GM18517 (cell line): ENCODE results near the gene FADS2.

ENCODE experiments used
- ATAC-seq: cut with Tn5 transposase; IDR thresholded peaks from one replicate; pipeline ENCODE4 v1.9.1; 2021; ENCODE audit warnings: mild to moderate bottlenecking, moderate library complexity; ENCODE audit not compliant: unreplicated experiment

The FADS2 gene

DNA sequence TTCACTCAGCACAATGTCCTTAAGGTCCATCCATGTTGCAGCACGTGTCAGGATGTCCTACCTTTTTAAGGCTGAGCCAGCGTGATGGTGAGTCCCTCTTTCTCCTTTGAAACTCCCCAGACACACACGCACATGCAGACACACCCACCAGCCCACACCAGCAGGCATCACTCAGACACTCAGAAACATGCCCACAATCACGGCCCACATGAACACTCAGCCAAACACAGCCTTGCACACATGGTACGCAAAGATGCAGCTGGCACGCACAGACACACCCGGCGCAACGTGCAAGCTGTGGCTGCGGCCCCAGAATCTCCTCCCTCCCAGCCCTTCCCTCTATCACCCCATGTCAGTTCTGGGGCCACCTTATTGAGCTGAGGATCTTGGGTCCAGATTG is 55.2 kb downstream of the FADS2 start:
- ATAC-seq: no peak

DNA sequence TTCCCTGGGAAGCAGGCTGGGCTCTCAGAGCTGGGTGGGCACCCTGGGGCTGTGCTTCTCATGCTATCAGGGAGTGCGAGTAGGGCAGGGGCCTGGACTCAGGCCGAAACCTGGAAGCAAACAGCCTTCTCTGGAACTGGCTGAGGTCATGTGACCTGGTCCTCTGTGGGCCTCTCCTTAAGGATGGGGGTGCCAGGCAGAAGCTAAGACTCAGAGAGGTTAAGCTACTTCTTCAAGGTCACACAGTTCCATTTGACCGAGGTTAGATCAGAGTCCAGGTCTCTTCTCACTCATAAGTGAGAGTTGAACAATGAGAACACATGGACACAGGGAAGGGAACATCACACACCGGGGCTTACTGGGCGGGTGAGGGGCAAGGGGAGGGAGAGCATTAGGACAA is 55.8 kb downstream of the FADS2 start:
- no peak for ATAC-seq

DNA sequence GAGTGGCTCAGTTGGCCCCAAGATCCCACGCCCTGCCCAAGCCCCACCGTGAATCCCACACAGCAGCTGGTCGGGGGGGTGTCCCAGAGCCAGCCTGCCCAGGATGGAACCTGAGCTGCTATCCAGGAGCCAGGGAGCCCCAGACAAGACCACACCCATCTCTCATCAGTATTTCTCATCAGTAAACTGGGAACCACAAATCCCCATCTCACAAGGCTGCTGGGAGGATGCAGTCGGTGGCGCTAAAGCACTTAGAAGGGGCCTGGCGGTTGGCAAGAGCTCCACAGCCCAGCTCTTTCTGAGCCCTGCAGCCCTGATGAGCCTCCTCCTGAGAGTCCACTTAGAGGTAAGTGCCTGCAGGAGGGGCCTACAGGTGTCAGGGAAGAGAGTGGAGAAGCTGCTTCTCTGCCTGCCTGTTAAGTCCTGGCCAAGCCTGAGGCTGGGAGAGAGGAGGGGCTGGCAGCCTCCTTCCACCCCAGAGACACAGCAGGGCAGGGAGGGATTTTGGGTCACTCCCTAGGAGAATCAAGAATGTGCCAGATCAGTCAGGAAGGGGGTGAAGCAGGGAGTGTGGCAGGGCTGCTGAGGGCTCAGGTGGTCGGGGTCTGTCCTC is 57.2 kb downstream of the FADS2 start:
- ATAC-seq: no peak

DNA sequence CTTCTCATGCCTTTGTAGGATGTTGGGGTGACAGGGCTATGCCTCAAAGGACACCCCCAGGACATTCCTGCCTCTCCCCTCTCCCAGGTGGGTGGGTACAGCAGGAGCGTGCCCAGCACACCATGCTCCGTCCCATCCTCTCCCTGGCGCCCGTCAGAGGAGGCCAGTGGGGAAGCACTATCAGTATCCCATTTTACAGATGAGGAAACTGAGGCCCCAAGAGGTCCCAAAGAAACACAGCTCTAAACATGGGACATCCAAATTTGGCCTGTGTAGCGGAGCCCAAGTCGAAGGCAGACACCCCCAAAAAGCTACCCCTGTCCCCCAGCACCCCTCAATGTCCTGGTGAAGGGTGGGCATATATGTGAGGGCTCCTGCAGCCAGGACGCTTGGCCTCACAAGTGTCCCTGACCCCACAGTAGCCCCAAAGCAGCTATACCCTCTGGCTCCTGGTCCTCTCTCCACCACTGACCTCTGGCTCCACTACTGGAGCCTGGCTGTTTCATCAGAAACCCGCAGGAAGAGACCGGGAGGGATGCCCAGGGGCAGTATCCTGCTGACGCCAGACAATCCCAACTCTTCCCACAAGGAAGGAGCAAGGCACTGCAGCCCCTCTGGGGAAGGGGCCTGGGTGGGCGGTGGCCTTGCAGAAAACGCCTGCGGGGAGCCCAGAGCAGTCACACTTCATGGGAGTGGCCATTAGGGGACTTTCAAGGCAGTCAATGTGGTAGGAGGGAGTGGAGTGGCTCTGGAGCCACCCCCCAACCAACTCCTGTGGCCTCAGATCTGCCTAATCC is 57.9 kb downstream of the FADS2 start:
- ATAC-seq: no peak

DNA sequence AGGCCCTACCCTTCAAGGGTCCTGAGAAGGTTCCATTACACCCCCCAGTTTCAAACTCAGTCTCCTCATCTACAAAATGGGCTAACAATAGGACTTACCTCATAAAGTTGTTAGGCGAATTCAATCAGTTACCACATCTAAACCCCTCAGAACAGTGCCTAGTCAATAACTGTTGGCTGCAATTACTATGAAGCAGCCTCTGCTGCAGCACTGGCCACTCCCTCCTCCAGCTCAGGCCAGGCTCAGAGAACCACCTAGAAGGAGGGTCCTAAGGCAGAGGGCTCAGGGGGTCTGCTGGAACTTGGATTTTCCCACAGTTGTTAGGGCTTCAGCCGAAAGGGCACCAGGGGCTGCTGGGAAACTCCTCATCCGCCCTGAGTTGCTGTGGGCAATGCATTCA is 58.5 kb downstream of the FADS2 start:
- ATAC-seq: no peak

DNA sequence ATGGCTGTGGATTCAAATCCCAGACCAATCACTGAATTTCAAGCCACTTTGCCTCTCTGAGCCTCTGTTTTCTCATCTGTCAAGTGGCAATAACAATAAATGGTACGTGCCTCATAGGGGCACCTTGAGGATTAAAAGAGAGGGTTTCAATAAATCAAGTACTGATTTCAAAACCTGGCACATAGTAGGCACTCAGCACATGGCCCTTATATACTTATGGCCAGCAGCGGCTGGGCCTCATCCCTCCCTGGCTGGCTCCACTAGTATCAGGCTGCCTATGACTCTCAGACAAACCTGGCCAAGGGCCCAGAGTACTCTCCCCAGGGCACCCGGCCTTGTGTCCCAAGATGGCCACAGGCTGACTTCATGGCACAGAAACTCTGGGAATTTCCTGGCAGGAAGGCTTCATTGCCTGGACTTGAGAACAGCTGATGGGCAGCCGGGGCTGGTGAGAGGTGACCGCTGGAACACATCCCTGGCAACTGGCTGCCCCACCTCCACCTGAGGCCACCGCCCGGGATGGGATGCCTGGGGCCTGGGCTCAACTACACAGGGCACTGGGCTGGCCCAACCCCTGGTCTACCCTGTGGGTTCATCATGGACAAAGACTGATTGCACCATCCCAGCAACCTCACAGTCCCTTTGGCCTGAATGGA is 59.9 kb downstream of the FADS2 start:
- no peak for ATAC-seq

DNA sequence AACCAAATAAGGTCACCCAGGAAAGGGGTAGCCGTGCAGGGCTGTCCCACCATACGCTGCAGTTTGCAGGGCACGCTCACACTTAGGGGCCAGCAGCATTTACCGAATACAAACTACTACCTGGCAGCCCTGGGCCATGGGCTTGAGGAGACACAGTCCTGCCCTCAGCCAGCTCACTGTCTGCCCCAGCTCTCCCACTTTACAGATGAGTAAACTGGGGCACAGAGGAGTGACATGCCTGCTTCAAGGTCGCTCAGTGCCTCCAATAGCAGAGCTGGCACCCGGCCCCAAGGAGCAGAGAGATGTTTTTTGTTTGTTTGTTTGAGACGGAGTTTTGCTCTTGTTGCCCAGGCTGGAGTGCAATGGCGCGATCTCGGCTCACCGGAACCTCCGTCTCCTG is 60.5 kb downstream of the FADS2 start:
- no peak for ATAC-seq

DNA sequence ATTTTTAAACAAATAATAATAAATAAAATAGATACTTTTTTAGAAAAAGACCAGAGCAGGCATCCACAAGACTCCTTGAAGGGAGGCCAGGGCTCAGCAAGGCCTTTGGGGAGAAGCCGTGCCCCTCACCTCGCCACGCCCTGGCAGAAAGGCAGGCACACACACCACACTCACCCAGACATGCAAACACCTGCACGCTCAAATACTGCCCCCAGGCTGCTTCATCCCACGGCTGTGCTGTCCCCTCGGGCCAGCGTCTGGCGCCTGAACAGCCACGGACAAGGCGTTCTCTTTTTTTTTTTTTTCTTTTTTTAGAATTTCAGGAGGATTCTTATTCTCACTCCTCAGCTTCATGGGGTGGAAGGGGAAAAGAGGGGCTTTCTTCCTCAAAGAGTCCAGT is 61.7 kb downstream of the FADS2 start:
- no peak for ATAC-seq

DNA sequence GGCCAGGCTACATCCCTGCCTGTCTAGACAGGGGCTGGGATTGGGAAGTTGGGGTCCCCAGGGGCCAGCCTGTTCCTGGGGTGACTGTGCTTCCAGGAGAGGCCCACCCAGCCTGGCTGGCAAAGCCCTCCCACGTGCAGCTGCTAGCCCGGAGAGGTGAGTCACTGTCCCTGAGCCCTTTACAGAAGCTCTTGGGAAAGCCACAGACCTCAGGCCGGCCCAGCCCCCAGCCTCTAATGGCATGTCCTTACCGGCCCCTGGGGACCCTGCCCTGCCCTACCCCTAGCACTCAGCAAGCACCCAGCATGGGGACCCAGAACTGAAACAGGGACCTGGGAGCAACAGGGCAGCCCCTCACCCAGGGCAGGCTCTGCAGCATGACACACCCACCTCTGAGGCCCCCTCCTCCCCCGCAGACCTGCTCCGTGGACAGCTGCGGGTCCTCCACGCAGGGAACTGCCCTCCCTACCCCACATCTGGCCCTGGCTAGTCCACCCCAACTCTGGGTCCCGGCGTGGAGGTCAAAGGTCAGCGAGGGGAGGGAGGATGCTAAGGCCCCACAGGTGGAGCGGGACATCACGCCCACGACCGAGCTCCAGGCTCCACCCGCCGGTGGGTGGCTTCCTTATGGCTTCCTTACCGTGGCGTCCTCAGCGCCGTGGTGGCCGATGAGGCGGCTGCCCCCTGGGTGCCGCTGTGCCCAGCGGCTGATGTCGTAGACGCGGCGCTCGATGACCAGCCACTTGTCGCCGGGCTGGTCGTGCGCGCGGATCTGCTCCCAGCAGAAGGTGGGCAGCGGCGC is 62.6 kb downstream of the FADS2 start:
- ATAC-seq: no peak

DNA sequence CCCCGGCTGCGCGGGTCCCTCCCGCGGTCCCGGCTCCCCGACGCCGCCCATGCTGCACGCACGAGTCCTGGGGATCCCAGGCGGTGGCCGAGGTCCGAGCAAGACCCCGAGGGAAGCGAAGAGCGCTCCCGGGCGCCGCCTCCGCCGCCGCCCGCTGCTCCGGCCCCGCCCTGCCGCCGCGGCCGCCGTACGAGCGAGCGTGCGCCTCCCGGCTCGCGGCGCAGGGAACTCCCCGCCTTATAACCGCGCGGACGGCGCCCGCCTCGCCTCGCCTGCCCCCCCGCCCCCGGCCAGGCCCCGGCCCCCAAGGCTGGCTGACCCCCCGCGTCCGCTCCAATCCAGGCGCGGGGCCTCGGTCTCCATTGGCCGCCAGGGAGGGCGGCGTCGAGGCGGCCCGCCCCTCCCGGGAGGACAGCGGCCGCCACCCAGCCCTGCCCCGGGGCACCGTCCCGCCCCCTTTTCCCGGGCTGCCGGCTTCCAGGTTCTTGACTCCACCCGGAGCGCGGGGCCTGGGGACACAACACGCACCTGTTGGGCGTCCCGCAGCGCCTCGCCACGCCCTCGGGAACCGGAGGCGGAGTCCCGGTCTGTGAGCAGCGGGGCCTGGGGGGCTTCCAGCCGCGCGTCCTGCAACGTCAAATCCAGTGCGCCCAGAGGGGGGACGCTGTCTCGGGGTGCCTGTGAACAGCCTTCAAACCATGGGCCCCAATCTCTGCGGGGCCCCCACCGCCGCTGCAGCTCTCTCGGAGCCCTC is 63.4 kb downstream of the FADS2 start, which contains the start of gene FADS3:
TSS of gene FADS3 (minus strand) at position 215 of the 754 bp plus-strand sequence. CDS start at position 51, 164 bp downstream.
- ATAC-seq: no peak

DNA sequence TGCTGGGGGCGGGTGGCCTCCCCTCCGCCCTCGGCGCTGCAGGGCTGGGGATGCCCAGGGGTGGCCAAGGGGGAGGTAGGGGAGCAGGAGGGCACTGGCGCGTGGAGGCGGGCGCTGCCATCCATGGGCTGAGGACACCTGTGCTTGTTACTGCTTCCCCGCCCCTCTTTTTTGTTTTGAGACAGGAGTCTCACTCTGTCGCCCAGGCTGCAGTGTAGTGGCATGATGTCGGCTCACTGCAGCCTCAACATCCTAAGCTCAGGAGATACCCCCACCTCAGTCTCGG is 63.9 kb downstream of the FADS2 start:
- ATAC-seq: no peak

DNA sequence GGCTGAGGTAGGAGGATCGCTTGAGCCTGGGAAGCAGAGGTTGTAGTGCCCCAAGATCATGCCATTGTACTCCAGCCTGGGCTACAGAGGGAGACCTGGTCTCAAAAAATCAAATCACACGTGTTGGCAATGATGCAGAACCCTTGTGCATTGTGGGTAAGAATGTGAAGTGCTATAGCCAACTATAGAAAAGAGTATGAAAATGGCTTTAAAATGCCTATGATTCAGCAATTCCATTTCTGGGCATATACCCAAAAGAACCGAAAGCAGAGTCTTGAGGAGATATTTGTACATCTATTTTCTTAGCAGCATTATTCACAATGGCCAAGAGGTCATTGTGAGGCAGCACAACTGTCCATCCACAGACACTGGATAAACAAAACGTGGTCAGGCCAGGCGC is 65.9 kb downstream of the FADS2 start:
- ATAC-seq: no peak

DNA sequence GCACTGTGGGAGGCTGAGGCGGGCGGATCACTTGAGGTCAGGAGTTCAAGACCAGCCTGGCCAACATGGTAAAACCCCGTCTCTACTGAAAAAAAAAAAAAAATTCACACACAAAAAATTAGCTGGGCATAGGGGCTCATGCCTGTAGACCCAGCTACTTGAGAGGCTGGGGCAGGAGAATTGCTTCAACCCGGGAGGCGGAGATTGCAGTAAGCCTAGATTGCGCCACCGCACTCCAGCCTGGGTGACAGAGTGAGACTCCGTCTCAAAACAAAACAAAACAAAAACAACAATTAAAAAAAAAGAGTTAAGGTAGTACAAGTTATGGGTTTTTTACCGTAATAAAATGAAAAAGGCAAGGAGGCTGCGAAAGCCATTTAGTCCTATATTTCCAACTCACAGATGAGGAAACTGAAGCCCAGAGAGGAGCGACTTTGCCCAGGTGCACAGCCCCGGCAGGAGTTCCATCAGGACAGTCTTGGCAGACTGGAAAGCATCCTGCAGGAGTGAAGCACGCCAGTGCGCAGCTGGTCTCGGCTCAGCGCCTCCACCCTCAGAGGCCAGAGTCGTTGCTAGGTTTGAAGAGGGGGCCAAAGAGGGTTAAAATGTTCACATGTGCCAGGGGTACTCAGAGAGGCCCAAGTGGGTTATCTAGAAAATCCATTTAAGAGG is 67.1 kb downstream of the FADS2 start:
- ATAC-seq: no peak

DNA sequence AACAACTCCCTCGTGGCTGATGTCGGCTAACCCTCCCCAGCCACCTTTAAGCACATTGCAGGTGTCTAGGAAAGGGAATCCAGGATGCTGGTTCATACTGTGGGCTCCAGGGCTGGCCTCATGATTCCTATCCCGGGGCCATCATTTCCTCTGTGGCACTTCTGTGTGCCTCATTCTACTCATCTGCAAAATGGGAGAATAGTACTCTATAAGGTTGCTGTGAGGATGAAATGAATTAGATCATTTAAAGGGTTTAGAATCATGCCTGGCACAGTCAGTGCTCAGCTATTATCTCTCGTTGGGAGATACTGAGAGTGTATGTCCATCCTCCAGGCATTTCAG is 67.6 kb downstream of the FADS2 start:
- ATAC-seq: no peak

DNA sequence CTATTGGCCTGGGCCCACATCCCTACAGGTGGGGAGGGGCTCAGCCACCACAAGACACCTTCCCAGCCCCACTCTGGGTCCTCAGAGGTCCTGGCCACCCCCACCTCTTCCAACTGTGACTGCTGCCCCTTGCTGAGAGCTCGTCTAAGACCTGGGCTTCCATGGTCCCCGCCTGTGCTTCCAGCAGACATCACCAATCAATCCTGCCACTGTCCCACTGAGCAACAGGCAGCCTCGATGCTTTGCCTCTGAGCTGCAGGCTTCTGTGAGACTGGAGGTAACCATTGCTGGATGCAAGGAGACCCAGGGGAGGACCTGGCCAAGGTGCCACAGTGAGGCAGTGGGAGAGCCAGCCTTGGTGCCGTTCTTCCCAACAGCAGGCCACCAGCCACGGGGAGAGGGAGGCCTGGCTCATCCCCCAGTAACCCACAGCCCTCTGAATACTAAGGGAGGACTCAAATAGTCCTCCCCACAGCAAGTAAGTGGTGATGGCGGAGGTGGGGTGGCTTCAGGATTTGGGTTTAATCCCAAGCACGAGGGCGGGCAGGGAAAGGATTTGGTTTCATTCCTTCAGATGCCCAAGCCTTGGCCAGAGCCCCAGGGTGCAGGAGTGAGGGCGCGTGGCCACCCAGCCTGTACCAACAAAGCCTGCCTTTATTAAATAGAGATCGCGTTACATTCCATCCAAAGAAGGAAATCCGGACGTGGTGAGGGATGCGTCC is 68.7 kb downstream of the FADS2 start:
- no peak for ATAC-seq

DNA sequence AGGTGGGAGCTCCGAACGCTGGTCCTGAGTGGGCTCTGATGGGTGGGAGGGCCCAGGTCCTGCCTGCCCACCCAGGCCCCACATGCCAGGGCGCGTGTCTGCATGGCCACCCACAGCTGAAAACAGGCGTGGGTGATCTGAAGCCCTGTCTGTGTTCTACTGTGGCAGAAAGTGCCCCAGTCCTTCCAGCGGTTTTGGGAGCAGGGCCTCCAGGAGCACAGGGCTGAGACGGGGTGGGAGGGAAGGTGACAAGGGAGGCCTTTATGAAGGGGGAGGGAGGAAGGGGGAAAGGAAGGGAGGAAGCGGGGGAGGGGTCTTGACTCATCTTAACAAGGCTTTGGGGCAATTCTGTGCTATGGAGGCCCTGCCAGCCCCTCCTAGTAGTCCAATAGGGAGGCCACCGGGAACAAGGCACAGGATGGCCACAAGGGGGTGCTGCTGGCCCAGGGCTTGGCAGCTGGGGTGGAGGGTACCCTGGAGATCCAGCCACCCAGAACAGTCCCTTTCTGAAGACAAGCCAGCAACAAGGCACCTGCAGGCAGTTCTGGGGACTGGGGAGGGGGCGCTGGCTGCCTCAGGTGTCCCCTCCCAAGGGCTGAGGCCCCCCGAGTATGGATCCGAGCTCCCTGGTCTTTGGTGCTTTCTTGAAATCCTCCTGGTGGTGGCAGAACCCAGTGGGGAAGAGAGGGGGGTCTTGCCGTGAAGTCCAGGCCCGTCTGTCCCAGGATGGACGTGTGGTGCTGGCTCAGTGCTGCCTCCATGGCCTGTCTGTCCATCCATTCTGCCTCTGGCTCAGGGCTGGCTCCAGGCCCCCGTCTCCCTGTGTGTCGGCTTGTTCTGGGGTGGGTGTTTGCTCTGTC is 69.5 kb downstream of the FADS2 start:
- ATAC-seq: no peak

DNA sequence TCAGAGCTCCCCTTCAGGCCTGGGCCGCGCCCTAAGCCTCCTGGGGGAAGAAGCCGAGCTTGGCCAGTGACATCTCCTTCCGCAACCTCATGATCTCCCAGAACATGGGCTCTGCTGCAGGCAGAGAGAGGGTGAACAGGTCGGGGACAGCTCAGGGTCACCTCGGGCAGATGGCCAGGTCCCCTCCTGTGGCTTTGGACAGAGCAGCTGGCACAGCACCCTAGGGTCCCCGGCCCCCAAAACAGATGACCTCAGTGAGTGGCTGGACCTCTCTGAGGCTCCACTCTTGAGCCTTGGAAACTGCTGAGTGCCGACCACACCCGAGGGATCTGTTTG is 70.1 kb downstream of the FADS2 start:
- ATAC-seq: no peak

DNA sequence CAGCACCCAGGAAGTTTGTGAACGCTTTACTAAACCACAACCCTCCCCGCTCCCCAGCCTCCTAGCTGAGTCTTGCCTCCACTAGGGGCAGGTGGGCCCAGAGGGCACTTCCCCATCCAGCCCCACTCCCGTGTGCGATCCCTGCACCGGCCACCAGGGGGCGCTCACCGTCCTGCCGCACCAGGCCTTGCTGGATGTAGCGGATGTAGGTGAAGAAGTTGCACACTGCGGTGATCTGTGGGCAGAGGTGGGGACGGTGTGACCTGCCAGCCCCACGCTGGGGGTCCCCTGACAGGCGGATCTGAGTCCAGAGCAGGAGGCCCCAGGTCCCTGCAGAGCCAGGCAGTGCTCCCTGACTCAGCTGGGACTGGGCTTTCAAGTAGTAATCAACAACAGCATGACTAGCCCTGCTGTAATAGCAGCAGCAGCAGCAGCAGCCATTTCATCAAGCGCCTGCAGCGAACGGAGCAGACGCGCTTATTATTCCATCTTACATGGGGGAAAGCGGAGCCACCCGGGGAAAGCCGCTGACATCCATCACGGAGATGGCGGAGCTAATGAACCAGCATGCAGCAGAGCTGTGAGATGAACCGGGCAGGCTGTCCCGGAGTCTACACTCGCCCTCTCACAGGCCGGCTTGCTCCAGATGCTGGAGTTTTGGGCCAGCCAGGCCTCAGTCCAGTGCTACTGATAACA is 71.2 kb downstream of the FADS2 start:
- peak; percentile 61 for ATAC-seq
